Right atrium auricular region (tissue), 2 donors: ENCODE measurements around the gene GSAP. TPM values are rescaled to one million over a fixed set of nuclear protein-coding genes. Genes with fewer than 3 reads are reported as not detected.

Source experiments
- DNase-seq: peaks from one replicate; pipeline ENCODE4 v3.0.0-alpha.2; 2019; ENCODE audit warnings: low spot score
- H3K27ac ChIP-seq, 2 donors: fragments of 200-600 bp; sonication (generic); 1 replicate in 1 of 2; 2 replicates in 1 of 2; pipeline ENCODE4 v1.5.1; 2016 to 2019
- H3K27me3 ChIP-seq, 2 donors: fragments of 200-600 bp; sonication (generic); one replicate each; pipeline versions ENCODE4 v1.5.1 to v1.6.0; 2017 to 2019
- H3K36me3 ChIP-seq: fragments of 200-600 bp; sonication (generic); one replicate; pipeline ENCODE4 v1.5.1; 2016
- H3K4me1 ChIP-seq, 2 donors: fragments of 200-600 bp; sonication (generic); one replicate each; pipeline versions ENCODE4 v1.5.1 to v1.6.0; 2017 to 2019
- H3K4me3 ChIP-seq, 2 donors: fragments of 200-600 bp; sonication (generic); 1 replicate in 1 of 2; 2 replicates in 1 of 2; pipeline ENCODE4 v1.5.1; 2017 to 2019; ENCODE audit warnings: mild to moderate bottlenecking in 1 of 2, moderate library complexity in 1 of 2
- H3K9me3 ChIP-seq, 2 donors: fragments of 200-600 bp; sonication (generic); one replicate each; pipeline ENCODE4 v1.5.1; 2019
- total RNA-seq, 2 donors: library from RNA; depleted of rRNA; stranded (reverse); fragments of >200 nt; gene quantifications; one replicate each; pipeline ENCODE4 v1.1.0, GENCODE V29; 2016
- TF ChIP-seq, protein P1 (sequence below), 2 donors: fragments of 200-600 bp; sonication (generic); IDR thresholded peaks; one replicate each; pipeline ENCODE4 v1.5.1; 2019; ENCODE audit warnings: antibody characterized with exemption in 2 of 2

The GSAP gene
- total RNA-seq, 2 donors from 2014 or later, result 6.4 to 13.5 TPM

DNA sequence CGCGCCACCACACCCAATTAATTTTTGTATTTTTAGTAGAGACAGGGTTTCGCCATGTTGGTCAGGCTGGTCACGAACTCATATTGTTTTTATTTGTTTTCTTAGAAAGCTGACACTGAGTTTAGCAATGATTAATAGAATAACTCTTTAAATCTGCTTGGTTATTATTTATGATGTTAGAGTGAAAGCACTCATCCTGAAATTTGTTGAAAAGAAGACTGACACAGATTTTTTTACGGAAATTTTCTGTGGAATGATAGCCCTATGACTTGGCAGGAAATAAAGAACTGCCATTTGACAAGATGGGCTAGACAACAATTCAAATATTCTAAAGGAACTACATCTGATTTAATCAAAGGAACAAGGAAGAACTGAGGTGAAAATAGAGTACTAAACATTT, 4.3 kb upstream of the GSAP start:
- peak overlapping the region in 1 of 2 donors; percentile 4 for H3K27ac ChIP-seq
- no peaks in the 10 kb centered on the region for H3K27me3 ChIP-seq

DNA sequence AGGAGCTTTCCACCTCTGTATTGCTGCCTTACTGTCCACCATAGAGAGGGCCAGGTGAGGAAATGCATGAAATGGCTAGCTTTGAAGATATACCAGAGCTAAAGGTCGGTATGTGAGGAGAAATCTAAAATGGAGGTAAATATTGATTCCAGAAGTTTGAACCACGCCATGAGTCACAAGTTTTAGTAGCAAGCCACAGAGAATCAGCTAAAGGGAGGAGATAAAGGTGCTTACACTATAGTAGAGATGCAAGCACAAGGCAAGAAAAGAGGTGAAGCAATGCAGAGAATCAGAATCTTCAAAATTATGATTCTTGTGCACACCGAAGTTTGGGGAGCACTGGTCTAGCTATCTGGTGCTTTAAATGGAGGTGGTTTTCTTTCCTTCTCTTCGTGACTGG, 3.0 kb upstream of the GSAP start:
- no peaks in the 10 kb centered on the region for H3K36me3 ChIP-seq
- H3K27me3 ChIP-seq, result no peaks in the 10 kb centered on the region
- no peaks in the 10 kb centered on the region for H3K9me3 ChIP-seq
- no peak overlapping the region for H3K4me3 ChIP-seq
- peaks cover 0 to 5% of the 10 kb centered on the region in 2 donors for H3K4me1 ChIP-seq
- no peak overlapping the region for H3K27ac ChIP-seq
- TF ChIP-seq, protein P1, sequence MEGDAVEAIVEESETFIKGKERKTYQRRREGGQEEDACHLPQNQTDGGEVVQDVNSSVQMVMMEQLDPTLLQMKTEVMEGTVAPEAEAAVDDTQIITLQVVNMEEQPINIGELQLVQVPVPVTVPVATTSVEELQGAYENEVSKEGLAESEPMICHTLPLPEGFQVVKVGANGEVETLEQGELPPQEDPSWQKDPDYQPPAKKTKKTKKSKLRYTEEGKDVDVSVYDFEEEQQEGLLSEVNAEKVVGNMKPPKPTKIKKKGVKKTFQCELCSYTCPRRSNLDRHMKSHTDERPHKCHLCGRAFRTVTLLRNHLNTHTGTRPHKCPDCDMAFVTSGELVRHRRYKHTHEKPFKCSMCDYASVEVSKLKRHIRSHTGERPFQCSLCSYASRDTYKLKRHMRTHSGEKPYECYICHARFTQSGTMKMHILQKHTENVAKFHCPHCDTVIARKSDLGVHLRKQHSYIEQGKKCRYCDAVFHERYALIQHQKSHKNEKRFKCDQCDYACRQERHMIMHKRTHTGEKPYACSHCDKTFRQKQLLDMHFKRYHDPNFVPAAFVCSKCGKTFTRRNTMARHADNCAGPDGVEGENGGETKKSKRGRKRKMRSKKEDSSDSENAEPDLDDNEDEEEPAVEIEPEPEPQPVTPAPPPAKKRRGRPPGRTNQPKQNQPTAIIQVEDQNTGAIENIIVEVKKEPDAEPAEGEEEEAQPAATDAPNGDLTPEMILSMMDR (IDR thresholded peaks at IDR 0.05), result no peak
- DNase-seq, result no peak

More for the DNA sequence above, 4.3 kb upstream of the GSAP start:
- Histone ChIP-seq H3K4me1 (no peaks in the 10 kb centered on the region), H3K9me3 (no peaks in the 10 kb centered on the region), H3K4me3 (no peak overlapping the region), H3K36me3 (no peaks in the 10 kb centered on the region)
- TF ChIP-seq, protein P1 (IDR thresholded peaks at IDR 0.05), result no peak
- no peak for DNase-seq

DNA sequence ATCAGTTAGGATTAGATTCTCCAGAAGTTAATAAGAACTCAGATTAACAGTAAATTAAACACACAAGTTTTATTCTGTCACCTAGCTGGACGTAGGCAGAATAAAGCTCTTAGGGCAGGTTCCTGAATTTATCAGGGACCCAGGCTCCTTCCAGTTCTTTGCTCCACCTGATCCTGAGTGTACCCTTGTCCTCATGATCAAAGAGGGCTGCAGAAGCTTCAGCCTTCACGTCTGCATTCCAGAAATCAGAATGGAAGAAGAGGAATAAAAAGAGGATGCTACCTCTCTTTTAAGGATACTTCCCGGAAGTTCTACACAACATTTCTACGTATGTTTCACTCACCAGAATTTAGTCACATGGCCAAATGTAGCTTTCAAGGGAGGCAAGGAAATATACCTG, 1.7 kb upstream of the GSAP start:
- H3K4me3 ChIP-seq, result no peak overlapping the region
- H3K27ac ChIP-seq, result no peak overlapping the region
- H3K4me1 ChIP-seq, result peaks cover 0 to 7% of the 10 kb centered on the region in 2 donors
- DNase-seq, result no peak
- no peaks in the 10 kb centered on the region for H3K27me3 ChIP-seq
- no peaks in the 10 kb centered on the region for H3K36me3 ChIP-seq
- no peaks in the 10 kb centered on the region for H3K9me3 ChIP-seq
- TF ChIP-seq, protein P1 (IDR thresholded peaks at IDR 0.05), result no peak

DNA sequence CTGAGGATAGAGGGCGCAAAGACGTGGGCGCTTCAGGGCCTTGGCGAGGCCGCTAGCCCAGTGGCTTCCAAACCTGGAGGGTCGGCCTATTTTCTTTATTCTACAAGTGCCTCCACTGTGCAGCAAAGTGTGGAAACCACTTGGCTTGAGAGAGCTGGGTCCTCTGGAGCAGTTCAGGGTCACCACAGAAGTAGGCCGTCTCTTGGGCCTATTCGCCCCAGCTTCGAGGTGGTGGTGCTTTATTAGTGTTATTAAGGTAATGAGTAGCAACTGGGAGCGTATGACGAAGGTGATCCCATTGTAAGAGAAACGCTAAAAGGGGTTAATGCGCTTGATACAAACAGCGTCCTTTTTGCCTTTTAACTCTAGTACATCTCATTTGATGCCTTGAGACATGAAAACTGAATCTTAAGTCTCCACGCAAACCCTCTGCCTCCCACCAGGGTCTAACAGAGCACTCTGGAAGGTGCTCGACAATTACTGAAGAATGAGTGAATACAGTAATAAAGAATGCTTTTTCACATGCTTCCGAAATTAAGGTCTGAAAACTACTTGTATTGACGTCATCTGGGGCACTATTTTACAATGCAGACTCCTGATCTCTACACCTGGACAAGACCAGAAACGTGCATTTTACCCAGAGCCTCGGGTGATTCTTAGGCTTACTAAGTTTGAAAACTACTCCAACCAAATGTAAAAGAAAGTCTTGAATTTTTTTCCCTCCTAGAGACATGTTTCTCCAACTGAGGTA, 647 bp upstream of the GSAP start:
- no peaks in the 10 kb centered on the region for H3K27me3 ChIP-seq
- H3K4me3 ChIP-seq, result peak overlapping the region; percentile 91 to 93
- H3K27ac ChIP-seq, result peak overlapping the region; percentile 90
- no peaks in the 10 kb centered on the region for H3K9me3 ChIP-seq
- TF ChIP-seq, protein P1 (IDR thresholded peaks at IDR 0.05), result no peak
- no peaks in the 10 kb centered on the region for H3K36me3 ChIP-seq
- no peak for DNase-seq
- peaks cover 0 to 9% of the 10 kb centered on the region in 2 donors for H3K4me1 ChIP-seq

- Histone ChIP-seq H3K36me3 (no peaks in the 10 kb centered on the region), H3K27me3 (no peaks in the 10 kb centered on the region), H3K4me1 (peaks cover 0 to 9% of the 10 kb centered on the region in 2 donors), H3K27ac (peak overlapping the region; percentile 90), H3K4me3 (peak overlapping the region; percentile 91 to 93), H3K9me3 (no peaks in the 10 kb centered on the region)
- TF ChIP-seq, protein P1 (IDR thresholded peaks at IDR 0.05), result no peak
- no peak for DNase-seq
Measured at GRCh38 chr7:77415476-77415822, 700 bp downstream of the GSAP start.
